CMK (cell line): ENCODE measurements around the gene CD79A.

Experiments
- DNase-seq: peaks from one replicate; pipeline ENCODE4 v3.0.0-alpha.2; 2010; ENCODE audit warnings: low read depth

The CD79A gene

GRCh38 chr19:41876847-41877832 lies at the start of gene CD79A:
Gene CD79A, plus strand, starts transcription at chr19:41877279. Its CDS starts 26 bp downstream, at chr19:41877305.
- no peak for DNase-seq

GRCh38 chr19:41837981-41838708 lies 38.9 kb upstream of the CD79A start:
- no peak for DNase-seq

GRCh38 chr19:41839211-41839610 lies 37.9 kb upstream of the CD79A start:
- DNase-seq = no peak

GRCh38 chr19:41843371-41843770 lies 33.7 kb upstream of the CD79A start:
- DNase-seq = no peak

GRCh38 chr19:41844601-41845000 lies 32.5 kb upstream of the CD79A start, which contains the start of gene LYPD4:
Gene LYPD4, minus strand, starts transcription at chr19:41844683. Its CDS starts 5,398 bp downstream, at chr19:41839285.
- no peak for DNase-seq

GRCh38 chr19:41845001-41845050 lies 32.3 kb upstream of the CD79A start, which contains the start of gene DMRTC2:
Gene DMRTC2, plus strand, starts transcription at chr19:41845042. Its CDS starts 2,387 bp downstream, at chr19:41847429.
- no peak for DNase-seq

GRCh38 chr19:41845051-41845590 lies 32.0 kb upstream of the CD79A start:
- no peak for DNase-seq

GRCh38 chr19:41847351-41848105 lies 29.6 kb upstream of the CD79A start:
- DNase-seq = no peak

- DNase-seq = no peak
Observed at GRCh38 chr19:41848666-41849065, 28.4 kb upstream of the CD79A start.

GRCh38 chr19:41849067-41849466 lies 28.0 kb upstream of the CD79A start:
- no peak for DNase-seq

GRCh38 chr19:41850381-41850780 lies 26.7 kb upstream of the CD79A start:
- no peak for DNase-seq

- no peak for DNase-seq
Observed at GRCh38 chr19:41851456-41851855, 25.6 kb upstream of the CD79A start.

GRCh38 chr19:41853344-41853743 lies 23.7 kb upstream of the CD79A start:
- DNase-seq = no peak

- DNase-seq = no peak
Observed at GRCh38 chr19:41853768-41854167, 23.3 kb upstream of the CD79A start.

- DNase-seq = no peak
Observed at GRCh38 chr19:41859213-41859617, 17.9 kb upstream of the CD79A start.

- DNase-seq = peak; percentile 97
Observed at GRCh38 chr19:41859618-41860418, 17.3 kb upstream of the CD79A start, which contains the start of gene RPS19. Gene RPS19, plus strand, starts transcription at chr19:41860255. Its CDS starts 520 bp downstream, at chr19:41860775.

GRCh38 chr19:41860419-41861115 lies 16.5 kb upstream of the CD79A start:
- no peak for DNase-seq

GRCh38 chr19:41861116-41861768 lies 15.8 kb upstream of the CD79A start:
- no peak for DNase-seq

GRCh38 chr19:41861846-41862245 lies 15.2 kb upstream of the CD79A start:
- no peak for DNase-seq

- DNase-seq = no peak
Observed at GRCh38 chr19:41862445-41862986, 14.6 kb upstream of the CD79A start.
